HepG2 (cell line): ENCODE data around the gene TAS2R4. TPM values are rescaled to one million over a fixed set of nuclear protein-coding genes. Genes with fewer than 3 reads are reported as not detected.
A peak's percentile ranks its signal among the peaks of the same experiment; 100 is the strongest.

Source experiments
- IRX3 ChIP-seq: sonication (generic); formaldehyde crosslinking; IDR thresholded peaks from 2 replicates; pipeline ENCODE4 v1.8.1; 2023; ENCODE audit warnings: mild to moderate bottlenecking, low read depth, missing genetic modification reagents, borderline replicate concordance
- KDM4B ChIP-seq: sonication (generic); formaldehyde crosslinking; IDR thresholded peaks from 2 replicates; pipeline ENCODE4 v1.4.0; 2020; ENCODE audit warnings: missing genetic modification reagents
- MAF1 ChIP-seq: sonication (generic); formaldehyde crosslinking; IDR thresholded peaks from 2 replicates; pipeline ENCODE4 v1.5.0; 2020; ENCODE audit warnings: missing genetic modification reagents, borderline replicate concordance
- MIER2 ChIP-seq: IDR thresholded peaks from 2 replicates; pipeline ENCODE4 v1.6.1; 2016; ENCODE audit warnings: missing biosample characterization, missing genetic modification reagents
- MTF2 ChIP-seq: sonication (generic); formaldehyde crosslinking; IDR thresholded peaks from 2 replicates; pipeline ENCODE4 v1.5.0; 2020; ENCODE audit warnings: missing genetic modification reagents, borderline replicate concordance
- NR2F1 ChIP-seq, 2 experiments: fragments of 450-650 bp in 1 of 2; formaldehyde crosslinking in 1 of 2; IDR thresholded peaks; 2 replicates each; pipeline versions ENCODE4 v1.5.0 to v1.6.1; 2016 to 2020; ENCODE audit warnings: mild to moderate bottlenecking in 1 of 2, missing compliant biosample characterization in 1 of 2, missing genetic modification reagents in 1 of 2, moderate library complexity in 1 of 2
- RFX3 ChIP-seq: IDR thresholded peaks from 2 replicates; pipeline ENCODE4 v1.6.1; 2016; ENCODE audit warnings: missing biosample characterization, missing genetic modification reagents
- SOX6 ChIP-seq, 2 experiments: fragments of 450-650 bp in 1 of 2; sonication (generic) in 1 of 2; formaldehyde crosslinking in 1 of 2; IDR thresholded peaks; 2 replicates each; pipeline versions ENCODE4 v1.4.0 to v1.6.1; 2017 to 2020; ENCODE audit warnings: antibody characterized with exemption in 1 of 2, mild to moderate bottlenecking in 1 of 2, missing genetic modification reagents in 1 of 2
- SYNCRIP ChIP-seq: fragments of 200-400 bp; formaldehyde crosslinking; IDR thresholded peaks from 2 replicates; pipeline ENCODE4 v1.6.1; 2018; ENCODE audit warnings: mild to moderate bottlenecking, low read depth, low read length; ENCODE audit not compliant: insufficient read depth
- TAF1 ChIP-seq: sonication (generic); formaldehyde crosslinking; IDR thresholded peaks from 2 replicates; pipeline ENCODE4 v1.4.0; 2020; ENCODE audit warnings: missing genetic modification reagents
- TEAD2 ChIP-seq: sonication (generic); formaldehyde crosslinking; IDR thresholded peaks from 2 replicates; pipeline ENCODE4 v1.9.0; 2021; ENCODE audit warnings: missing genetic modification reagents
- ZFYVE20 ChIP-seq: sonication (generic); formaldehyde crosslinking; IDR thresholded peaks from 2 replicates; pipeline ENCODE4 v1.8.0; 2023; ENCODE audit warnings: low read depth, mild to moderate bottlenecking, moderate library complexity, missing genetic modification reagents, borderline replicate concordance
- ZNF777 ChIP-seq: sonication (generic); formaldehyde crosslinking; IDR thresholded peaks from 2 replicates; pipeline ENCODE4 v1.4.0; 2020; ENCODE audit warnings: missing genetic modification reagents
- polyA plus RNA-seq, 8 experiments: library from polyadenylated mRNA; depleted of rRNA in 3 of 8; stranded (reverse) in 7 of 8; unstranded in 1 of 8; fragments of >200 nt; fragmentation: Illumina TruSeq in 4 of 8; extraction: Trizol in 4 of 8; gene quantifications; 2 replicates each; pipeline versions ENCODE4 v1.2.1 to v1.2.3, GENCODE V29; 2011 to 2016; ENCODE audit warnings: low read depth in 4 of 8, missing spikeins in 1 of 8, mixed read lengths in 1 of 8; ENCODE audit not compliant: insufficient read depth in 1 of 8
- total RNA-seq, 5 experiments: library from RNA; depleted of rRNA; stranded (reverse); fragments of >200 nt; fragmentation: Illumina TruSeq; extraction: Trizol; gene quantifications; 2 replicates each; pipeline ENCODE4 v1.2.3, GENCODE V29; 2016; ENCODE audit warnings: low read depth in 1 of 5
- TF ChIP-seq, protein P1 (sequence below): sonication (generic); formaldehyde crosslinking; IDR thresholded peaks from 2 replicates; pipeline ENCODE4 v1.8.0; 2023; ENCODE audit warnings: mild to moderate bottlenecking, missing genetic modification reagents
- TF ChIP-seq, protein P2 (sequence below): sonication (generic); formaldehyde crosslinking; IDR thresholded peaks from 2 replicates; pipeline ENCODE4 v1.4.0; 2020; ENCODE audit warnings: missing genetic modification reagents
- TF ChIP-seq, protein P3 (sequence below), 2 experiments: fragments of 450-650 bp in 1 of 2; sonication (generic) in 1 of 2; formaldehyde crosslinking in 1 of 2; IDR thresholded peaks; 2 replicates each; pipeline versions ENCODE4 v1.6.1 to v1.8.0; 2016 to 2022; ENCODE audit warnings: antibody characterized with exemption in 1 of 2, mild to moderate bottlenecking in 1 of 2, missing genetic modification reagents in 1 of 2
- TF ChIP-seq, protein P4 (sequence below): sonication (generic); formaldehyde crosslinking; IDR thresholded peaks from 2 replicates; pipeline ENCODE4 v1.5.0; 2020; ENCODE audit warnings: missing genetic modification reagents, mild to moderate bottlenecking, borderline replicate concordance

The TAS2R4 gene
- total and polyA plus RNA-seq, 2 of the 13 experiments (the other 11 are each of a cell fraction or from before 2014, with no cell fraction given) = 0.71 to 0.80 TPM

DNA sequence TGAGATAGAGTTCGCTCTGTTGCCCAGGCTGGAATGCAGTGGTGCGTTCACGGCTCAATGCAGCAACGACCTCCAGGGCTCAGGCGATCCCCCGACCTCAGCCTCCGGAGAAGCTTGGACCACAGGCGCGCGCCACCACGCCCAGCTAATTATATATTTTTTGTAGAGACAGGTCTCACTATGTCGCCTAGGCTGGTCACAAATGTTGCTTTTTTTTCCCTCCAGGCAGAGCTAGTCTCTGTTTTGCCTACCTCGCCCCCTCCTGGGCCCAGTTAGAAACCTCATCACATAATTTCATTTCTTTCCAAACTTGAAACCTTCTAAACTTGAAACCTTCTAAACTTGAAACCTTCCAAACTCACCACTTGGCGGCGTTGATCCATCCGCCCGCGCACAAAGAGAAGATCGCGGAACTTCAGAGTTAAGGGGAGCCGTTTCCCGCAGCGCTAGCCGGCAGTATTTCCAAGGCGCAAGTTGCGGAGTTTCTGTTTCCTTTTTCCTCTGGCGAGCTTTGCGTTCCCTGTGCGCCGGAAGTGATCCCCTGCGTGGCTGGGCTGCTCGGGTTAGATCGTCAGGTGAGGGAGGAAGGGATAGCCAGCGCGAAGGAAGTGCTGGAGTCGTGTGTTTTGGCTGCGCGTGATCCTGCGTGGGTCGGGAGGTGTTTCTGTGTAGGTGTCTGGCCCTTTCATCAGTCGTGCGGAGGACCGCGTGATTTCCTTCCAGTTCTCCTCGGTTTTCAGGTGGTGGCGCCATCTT, 38.5 kb upstream of the TAS2R4 start, which contains the start of gene SSBP1 (continued):
- TF ChIP-seq, protein P1, sequence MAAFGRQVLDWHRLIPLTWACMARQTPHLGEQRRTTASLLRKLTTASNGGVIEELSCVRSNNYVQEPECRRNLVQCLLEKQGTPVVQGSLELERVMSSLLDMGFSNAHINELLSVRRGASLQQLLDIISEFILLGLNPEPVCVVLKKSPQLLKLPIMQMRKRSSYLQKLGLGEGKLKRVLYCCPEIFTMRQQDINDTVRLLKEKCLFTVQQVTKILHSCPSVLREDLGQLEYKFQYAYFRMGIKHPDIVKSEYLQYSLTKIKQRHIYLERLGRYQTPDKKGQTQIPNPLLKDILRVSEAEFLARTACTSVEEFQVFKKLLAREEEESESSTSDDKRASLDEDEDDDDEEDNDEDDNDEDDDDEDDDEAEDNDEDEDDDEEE (CRISPR knock-in tag) = no peak
- TF ChIP-seq MIER2 (CRISPR knock-in tag) (peak; percentile 83), KDM4B (CRISPR knock-in tag) (peak; percentile 92), IRX3 (CRISPR knock-in tag) (no peak), SYNCRIP (no peak), ZFYVE20 (CRISPR knock-in tag) (no peak), ZNF777 (peak; percentile 65; the same call in 1 of the 2 replicates), SOX6 (IDR thresholded peaks at IDR 0.05) (no peak), SOX6 (CRISPR knock-in tag; IDR thresholded peaks at IDR 0.05) (peak; percentile 73), NR2F1 (CRISPR knock-in tag; IDR thresholded peaks at IDR 0.05) (no peak; a peak in 2 of 4 replicates), MTF2 (CRISPR knock-in tag) (0 out of 2 replicates have a peak, but pooled peaks have one; percentile 39), TAF1 (CRISPR knock-in tag) (peak; percentile 82), TEAD2 (CRISPR knock-in tag) (no peak), MAF1 (CRISPR knock-in tag) (peak; percentile 90; the same call in 1 of the 2 replicates), RFX3 (CRISPR knock-in tag) (no peak)
- TF ChIP-seq, protein P2, sequence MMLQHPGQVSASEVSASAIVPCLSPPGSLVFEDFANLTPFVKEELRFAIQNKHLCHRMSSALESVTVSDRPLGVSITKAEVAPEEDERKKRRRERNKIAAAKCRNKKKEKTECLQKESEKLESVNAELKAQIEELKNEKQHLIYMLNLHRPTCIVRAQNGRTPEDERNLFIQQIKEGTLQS (CRISPR knock-in tag) = peak; percentile 69; the same call in 1 of the 2 replicates
- TF ChIP-seq, protein P3, sequence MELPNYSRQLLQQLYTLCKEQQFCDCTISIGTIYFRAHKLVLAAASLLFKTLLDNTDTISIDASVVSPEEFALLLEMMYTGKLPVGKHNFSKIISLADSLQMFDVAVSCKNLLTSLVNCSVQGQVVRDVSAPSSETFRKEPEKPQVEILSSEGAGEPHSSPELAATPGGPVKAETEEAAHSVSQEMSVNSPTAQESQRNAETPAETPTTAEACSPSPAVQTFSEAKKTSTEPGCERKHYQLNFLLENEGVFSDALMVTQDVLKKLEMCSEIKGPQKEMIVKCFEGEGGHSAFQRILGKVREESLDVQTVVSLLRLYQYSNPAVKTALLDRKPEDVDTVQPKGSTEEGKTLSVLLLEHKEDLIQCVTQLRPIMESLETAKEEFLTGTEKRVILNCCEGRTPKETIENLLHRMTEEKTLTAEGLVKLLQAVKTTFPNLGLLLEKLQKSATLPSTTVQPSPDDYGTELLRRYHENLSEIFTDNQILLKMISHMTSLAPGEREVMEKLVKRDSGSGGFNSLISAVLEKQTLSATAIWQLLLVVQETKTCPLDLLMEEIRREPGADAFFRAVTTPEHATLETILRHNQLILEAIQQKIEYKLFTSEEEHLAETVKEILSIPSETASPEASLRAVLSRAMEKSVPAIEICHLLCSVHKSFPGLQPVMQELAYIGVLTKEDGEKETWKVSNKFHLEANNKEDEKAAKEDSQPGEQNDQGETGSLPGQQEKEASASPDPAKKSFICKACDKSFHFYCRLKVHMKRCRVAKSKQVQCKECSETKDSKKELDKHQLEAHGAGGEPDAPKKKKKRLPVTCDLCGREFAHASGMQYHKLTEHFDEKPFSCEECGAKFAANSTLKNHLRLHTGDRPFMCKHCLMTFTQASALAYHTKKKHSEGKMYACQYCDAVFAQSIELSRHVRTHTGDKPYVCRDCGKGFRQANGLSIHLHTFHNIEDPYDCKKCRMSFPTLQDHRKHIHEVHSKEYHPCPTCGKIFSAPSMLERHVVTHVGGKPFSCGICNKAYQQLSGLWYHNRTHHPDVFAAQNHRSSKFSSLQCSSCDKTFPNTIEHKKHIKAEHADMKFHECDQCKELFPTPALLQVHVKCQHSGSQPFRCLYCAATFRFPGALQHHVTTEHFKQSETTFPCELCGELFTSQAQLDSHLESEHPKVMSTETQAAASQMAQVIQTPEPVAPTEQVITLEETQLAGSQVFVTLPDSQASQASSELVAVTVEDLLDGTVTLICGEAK (IDR thresholded peaks at IDR 0.05) = peak; percentile 93
- TF ChIP-seq, protein P3 (CRISPR knock-in tag; IDR thresholded peaks at IDR 0.05) = peak; percentile 75
- TF ChIP-seq, protein P4, sequence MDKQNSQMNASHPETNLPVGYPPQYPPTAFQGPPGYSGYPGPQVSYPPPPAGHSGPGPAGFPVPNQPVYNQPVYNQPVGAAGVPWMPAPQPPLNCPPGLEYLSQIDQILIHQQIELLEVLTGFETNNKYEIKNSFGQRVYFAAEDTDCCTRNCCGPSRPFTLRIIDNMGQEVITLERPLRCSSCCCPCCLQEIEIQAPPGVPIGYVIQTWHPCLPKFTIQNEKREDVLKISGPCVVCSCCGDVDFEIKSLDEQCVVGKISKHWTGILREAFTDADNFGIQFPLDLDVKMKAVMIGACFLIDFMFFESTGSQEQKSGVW (CRISPR knock-in tag) = no peak
